SK-N-DZ (cell line): ENCODE measurements around the gene HIGD1C. TPM values are rescaled to one million over a fixed set of nuclear protein-coding genes. Genes with fewer than 3 reads are reported as not detected.
"Not testable (repeated sequence)": the region's sequence is repeated elsewhere in the genome, so short reads cannot be mapped to it uniquely, and the experiment has no call there.

Source experiments
- DNase-seq: peaks from one replicate; pipeline ENCODE4 v3.0.0-alpha.2; 2015; ENCODE audit warnings: low spot score
- polyA plus RNA-seq, 2 experiments: library from polyadenylated mRNA; depleted of rRNA; stranded (reverse); fragments of >200 nt; gene quantifications; 2 replicates each; pipeline ENCODE4 v1.2.3, GENCODE V29; 2014

Gene HIGD1C
- polyA plus RNA-seq (2014; cell fraction: cytosol; rRNA removed) = not detected in 2 replicates
- not detected in 2 replicates for polyA plus RNA-seq (2014; cell fraction: nucleus; rRNA removed)

- DNase-seq = no peak
Observed at GRCh38 chr12:50952510-50952909, at the start of gene HIGD1C. TSS of gene HIGD1C (plus strand) at chr12:50952544. CDS start at chr12:50953999, 1,455 bp downstream.

GRCh38 chr12:50908479-50908878 is 43.9 kb upstream of the HIGD1C start:
- not testable (repeated sequence) for DNase-seq

- not testable (repeated sequence) for DNase-seq
Observed at GRCh38 chr12:50912361-50912760, 40.0 kb upstream of the HIGD1C start.

GRCh38 chr12:50913224-50913623 is 39.1 kb upstream of the HIGD1C start:
- DNase-seq = no peak

- no peak for DNase-seq
Observed at GRCh38 chr12:50914872-50915484, 37.4 kb upstream of the HIGD1C start.

- DNase-seq = no peak
Observed at GRCh38 chr12:50916292-50916691, 36.1 kb upstream of the HIGD1C start.

GRCh38 chr12:50918584-50919316 is 33.6 kb upstream of the HIGD1C start:
- DNase-seq = peak; percentile 26

GRCh38 chr12:50922820-50923219 is 29.5 kb upstream of the HIGD1C start:
- DNase-seq = peak; percentile 73

- no peak for DNase-seq
Observed at GRCh38 chr12:50923361-50924130, 28.8 kb upstream of the HIGD1C start.

- no peak for DNase-seq
Observed at GRCh38 chr12:50924131-50924438, 28.3 kb upstream of the HIGD1C start.

- DNase-seq = peak; percentile 78
Observed at GRCh38 chr12:50924439-50925341, 27.7 kb upstream of the HIGD1C start.

GRCh38 chr12:50925342-50925651 is 27.0 kb upstream of the HIGD1C start:
- DNase-seq = peak; percentile 33

GRCh38 chr12:50925920-50926319 is 26.4 kb upstream of the HIGD1C start:
- no peak for DNase-seq

- DNase-seq = no peak
Observed at GRCh38 chr12:50926415-50926814, 25.9 kb upstream of the HIGD1C start.

GRCh38 chr12:50926932-50927331 is 25.4 kb upstream of the HIGD1C start:
- not testable (repeated sequence) for DNase-seq

GRCh38 chr12:50927356-50927755 is 25.0 kb upstream of the HIGD1C start:
- DNase-seq = no peak

- DNase-seq = no peak
Observed at GRCh38 chr12:50927766-50928224, 24.5 kb upstream of the HIGD1C start.

GRCh38 chr12:50928392-50928791 is 24.0 kb upstream of the HIGD1C start:
- DNase-seq = no peak

- DNase-seq = no peak
Observed at GRCh38 chr12:50929831-50930230, 22.5 kb upstream of the HIGD1C start.

GRCh38 chr12:50930477-50930876 is 21.9 kb upstream of the HIGD1C start:
- not testable (repeated sequence) for DNase-seq

- DNase-seq = no peak
Observed at GRCh38 chr12:50932787-50933280, 19.5 kb upstream of the HIGD1C start.
